NCI-H1694 treated with DMSO at 0.1 percent for 48 hours (cell line): ENCODE measurements around the gene RIN3.

ENCODE experiments used
- DNase-seq: peaks from one replicate; lab custom pipeline; 2025; lab: John Stamatoyannopoulos, UW

The RIN3 gene, protein sequence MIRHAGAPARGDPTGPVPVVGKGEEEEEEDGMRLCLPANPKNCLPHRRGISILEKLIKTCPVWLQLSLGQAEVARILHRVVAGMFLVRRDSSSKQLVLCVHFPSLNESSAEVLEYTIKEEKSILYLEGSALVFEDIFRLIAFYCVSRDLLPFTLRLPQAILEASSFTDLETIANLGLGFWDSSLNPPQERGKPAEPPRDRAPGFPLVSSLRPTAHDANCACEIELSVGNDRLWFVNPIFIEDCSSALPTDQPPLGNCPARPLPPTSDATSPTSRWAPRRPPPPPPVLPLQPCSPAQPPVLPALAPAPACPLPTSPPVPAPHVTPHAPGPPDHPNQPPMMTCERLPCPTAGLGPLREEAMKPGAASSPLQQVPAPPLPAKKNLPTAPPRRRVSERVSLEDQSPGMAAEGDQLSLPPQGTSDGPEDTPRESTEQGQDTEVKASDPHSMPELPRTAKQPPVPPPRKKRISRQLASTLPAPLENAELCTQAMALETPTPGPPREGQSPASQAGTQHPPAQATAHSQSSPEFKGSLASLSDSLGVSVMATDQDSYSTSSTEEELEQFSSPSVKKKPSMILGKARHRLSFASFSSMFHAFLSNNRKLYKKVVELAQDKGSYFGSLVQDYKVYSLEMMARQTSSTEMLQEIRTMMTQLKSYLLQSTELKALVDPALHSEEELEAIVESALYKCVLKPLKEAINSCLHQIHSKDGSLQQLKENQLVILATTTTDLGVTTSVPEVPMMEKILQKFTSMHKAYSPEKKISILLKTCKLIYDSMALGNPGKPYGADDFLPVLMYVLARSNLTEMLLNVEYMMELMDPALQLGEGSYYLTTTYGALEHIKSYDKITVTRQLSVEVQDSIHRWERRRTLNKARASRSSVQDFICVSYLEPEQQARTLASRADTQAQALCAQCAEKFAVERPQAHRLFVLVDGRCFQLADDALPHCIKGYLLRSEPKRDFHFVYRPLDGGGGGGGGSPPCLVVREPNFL

DNA sequence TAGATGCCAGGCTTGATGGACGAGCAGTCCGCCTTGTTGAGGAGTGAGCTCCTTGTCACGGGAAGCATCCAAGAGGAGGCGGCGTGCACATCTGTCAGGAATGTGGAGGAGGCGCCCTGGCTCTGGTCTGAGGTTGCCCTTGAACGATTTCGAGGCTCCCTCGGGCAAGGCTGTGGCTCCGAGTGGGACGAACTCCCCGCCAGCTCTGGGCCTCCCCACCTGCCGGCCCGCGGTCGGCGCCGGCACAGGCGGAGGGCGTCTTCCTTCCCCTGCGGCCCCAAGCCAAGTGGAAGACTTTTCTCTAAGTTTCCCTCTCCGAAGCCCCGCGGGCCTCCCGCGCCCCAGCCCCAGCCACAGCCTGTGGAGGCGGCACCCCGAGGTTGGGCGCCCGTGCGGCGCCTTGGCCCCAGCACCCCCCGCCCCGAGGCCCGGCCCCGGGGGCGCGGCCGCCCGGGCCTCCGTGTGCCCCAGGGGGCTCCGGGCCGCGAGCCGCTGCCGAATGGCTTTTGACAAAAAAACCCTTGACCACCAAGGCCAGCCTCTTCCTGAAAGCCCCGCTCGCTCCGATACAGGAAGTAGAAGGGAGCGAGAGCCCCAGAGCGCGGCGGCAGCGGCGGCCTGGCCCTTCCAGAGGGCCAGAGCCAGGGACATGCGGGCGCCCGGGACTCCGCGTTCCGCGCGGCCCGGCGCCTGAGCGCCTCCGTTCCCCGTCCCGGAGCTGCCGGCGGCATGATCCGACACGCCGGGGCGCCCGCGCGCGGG lies at the start of gene RIN3:
TSS of gene RIN3 (plus strand) at position 578 of the 762 bp plus-strand sequence. CDS start at position 730, 152 bp downstream.
- no peak for DNase-seq

DNA sequence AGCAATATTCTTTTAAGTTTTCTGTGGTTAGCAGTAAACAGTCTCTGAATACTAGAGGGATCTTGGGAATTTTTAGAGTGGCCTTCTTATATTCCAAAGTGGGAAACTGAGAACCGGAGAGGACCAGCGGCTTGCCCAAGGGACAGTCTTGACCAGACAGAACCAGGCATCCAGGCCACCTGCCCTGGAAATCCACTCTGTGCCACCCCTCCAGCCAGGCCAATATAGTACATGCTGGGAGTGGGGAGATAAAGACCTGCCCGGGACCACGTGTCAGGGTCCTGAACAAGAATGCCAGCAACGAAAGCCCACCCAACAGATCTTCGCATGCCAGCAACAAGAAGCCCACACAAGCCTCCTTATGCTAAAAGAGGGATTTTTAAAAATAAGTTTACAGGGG lies 49.4 kb upstream of the RIN3 start:
- no peak for DNase-seq

DNA sequence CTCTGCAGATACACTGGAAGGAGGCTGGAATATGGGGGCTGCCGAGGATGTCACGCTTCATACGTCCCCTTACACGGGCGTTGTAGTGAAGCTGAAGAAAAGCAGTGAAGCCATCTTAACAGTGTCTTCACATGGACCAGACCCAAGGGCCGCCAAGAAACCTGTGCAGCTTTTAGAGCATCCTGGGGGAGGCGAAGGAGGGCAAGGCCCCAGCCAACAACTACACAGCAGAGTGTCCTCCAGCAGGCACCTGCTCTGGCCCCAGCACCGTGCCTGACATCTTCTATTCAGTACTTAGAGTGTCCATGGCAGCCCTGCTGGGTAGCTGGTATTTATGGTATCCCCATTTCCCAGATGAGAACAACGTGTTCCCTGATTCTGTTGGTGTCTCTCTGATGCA lies 48.9 kb upstream of the RIN3 start:
- DNase-seq = no peak

DNA sequence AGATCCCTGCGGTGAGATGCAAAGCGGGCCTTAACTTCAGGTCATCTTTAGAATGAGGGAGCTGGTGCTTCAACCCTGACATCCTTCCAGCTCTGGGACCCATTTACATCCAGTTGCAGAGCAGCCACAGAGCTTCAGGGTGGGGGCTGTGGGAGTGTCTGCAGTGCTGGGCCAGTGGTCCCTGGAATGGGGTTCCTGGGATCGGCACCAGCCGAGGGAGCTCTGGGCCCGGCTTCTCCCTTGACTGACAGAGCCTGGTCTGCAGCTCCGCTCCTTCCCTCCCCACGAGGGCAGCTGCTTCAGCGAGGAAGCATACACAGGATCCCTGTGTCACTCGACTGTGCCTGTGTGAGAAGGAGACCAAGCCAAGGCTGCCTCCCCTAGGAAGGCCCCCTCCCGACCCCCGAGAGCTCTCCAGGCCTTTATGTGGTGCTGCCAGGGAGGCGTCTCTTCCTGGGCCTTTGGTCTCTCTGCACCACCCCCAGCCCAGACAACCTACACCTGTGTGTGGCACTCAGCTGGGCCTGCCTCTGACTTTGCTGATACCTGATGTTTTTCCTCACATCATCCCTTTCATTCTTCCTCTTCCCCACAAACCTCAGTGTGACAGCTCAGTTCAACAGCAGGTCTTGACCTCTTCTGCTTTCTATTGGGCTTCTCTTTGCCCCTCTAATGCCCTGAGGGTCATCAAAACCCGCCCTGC lies 48.1 kb upstream of the RIN3 start:
- no peak for DNase-seq

DNA sequence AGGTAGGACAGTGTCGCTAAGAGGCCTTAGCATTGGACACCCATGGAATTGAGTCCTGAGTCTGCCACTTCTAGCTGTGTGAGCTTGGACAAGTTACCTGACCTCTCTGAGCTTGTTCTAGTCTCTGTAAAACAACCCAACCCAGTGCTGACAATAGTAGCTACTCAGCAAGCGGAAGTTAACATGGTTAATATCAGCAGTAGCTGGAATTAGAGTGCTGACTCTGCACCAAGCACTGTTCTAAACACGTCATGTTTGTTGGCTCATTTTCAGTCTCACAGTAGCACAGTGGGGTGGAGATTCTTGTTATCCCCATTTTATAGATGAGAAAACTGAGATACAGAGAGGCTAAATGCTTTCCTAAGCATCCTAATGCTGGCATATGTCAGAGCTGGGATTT lies 47.5 kb upstream of the RIN3 start:
- no peak for DNase-seq

DNA sequence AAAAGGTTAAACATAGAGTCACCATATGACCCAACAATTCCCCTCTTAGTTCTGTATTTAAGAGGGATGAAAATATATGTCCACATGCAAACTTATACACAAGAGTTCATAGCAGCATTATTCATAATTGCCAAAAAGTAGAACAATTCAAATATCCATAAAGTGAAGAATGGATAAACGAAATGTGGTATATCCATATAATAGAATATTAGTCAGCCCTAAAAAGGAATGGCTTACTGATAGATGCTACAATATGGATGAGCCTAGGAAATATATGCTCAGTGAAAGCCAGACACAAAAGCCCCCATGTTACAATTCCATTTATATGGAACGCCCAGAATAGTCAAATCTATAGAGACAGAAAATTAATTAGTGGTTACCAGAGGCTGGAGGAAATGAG lies 44.1 kb upstream of the RIN3 start:
- DNase-seq = no peak

DNA sequence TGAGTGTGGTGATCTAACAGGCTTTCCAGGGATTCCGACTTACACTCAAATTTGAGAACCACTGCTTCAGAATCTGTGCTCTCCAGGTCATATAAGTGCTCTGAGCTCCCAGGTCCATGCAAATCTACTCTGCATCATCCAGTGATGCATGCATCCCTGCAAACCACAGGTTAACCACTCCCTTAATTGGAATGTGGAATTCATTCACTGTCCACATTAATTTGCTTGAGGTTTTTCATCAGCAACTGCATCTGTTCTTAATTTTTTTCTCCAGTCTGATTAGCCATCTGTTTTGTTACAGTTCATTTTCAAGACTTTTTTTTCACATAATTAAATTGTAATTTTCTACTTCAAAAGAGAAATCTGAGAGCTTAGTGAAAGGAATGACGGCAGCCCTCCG lies 43.4 kb upstream of the RIN3 start:
- DNase-seq = no peak

DNA sequence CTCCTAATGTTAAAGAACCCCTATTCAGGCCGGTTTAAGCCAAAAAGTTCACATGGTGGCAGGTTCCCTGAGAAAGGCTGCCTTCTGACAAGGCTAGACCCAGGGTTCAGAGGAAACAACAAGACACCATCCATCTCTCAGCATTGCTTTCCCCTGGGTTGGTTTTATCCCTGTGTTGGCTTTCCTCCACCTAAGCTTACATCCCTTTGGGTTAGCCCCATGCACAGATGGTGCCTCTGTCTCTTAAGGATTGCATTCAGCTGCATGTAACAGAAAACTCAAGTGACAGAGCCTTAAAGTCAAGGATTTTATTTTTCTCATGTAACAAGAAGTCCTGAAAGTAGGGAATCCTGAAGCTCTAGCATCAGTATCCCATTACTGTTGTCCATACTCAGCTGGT lies 42.8 kb upstream of the RIN3 start:
- no peak for DNase-seq

DNA sequence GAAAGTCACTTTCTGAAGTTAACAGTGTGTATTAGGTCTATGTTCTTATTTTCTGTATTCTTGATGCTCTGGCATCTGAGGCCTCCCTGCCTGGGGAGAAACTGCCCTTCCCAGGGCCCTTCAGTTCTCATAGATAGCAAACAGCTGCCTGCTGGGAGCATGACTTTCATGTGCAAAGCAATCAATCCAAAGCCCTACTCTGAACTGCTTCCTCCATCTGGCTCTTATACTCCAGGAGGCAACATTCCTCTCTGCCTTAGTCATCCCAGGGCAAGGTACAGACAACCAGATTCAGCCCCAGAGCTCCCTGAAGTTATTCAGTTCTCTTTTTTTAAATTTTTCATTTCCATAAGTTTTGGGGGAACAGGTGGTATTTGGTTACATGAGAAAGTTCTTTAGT lies 41.7 kb upstream of the RIN3 start:
- peak; percentile 15 for DNase-seq

DNA sequence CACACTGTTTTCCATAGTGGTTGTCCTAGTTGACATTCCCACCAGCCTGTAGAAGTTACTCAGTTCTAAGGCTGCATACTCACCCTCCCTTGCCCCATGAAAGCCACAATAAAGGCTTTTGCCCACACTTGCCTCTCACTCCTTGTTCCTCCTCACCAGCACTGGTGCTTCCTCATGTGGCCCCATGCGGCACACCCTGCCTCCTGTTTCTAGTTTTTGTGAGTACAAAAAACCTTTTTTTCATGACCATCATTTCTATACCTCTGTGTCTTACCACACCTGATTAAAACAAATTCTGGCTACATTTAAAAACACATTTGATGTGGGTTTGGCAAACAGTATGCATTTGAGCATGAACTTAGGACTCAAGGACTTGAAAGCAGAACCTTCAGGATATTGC lies 40.7 kb upstream of the RIN3 start:
- DNase-seq = no peak

DNA sequence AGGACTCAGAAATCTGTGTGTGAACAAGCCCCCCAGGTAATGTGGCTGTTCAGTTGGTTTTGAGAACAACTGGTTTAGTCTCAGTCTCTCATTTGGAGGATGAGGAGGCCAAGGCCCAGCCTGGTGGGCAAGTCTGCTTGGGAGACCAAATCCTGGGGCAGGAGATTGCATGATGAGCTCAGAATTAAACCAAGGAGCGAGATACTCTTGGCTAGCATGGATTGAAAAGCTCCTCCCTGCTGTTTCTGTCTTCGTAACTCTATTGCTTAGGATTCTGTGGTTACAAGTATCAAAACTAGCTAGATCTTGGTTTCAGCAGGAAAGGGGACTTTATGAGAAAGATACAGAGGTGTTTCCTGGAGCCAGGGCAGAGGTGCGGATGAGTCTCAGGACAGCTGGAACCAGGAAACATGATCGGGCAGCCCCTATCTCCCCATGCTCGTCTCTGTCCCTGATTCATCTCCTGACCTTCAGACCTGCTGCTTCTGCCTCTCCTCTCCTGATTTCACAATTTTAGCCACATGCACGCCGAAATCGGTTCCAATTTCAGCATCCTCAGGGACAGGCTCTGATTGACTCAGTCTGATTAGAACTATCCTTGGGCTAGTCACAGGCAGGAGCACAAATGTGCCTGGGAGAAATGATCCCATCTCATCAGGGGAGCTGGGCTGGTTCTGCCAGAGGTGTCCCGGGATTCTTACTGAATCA lies 40.2 kb upstream of the RIN3 start:
- DNase-seq = no peak

DNA sequence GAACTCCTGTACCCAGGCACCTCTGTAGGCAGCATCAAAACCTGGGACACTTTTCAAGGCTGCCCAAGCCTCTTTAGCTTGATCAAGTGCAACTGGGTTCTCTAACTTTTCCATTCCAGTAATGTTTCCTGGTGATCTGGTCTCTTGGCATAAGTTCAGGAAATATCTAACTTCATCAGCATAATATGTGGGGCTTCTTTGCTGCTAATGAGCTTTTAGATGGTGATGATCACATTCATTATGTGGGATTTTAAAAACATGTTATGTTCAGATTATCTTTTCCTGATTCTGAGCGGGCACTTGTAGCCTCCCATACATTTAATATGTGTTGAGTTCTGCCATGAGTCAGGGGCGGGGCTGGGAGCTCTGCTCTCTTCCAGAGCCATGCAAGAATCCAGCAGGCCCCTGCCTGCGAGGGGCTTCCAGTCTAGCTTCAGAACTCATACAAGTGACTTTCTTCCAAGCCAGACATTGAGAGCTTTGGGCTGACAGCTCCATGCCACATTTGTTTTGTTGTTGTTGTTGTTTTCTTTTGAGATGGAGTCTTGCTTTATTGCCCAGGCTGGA lies 39.5 kb upstream of the RIN3 start:
- no peak for DNase-seq

DNA sequence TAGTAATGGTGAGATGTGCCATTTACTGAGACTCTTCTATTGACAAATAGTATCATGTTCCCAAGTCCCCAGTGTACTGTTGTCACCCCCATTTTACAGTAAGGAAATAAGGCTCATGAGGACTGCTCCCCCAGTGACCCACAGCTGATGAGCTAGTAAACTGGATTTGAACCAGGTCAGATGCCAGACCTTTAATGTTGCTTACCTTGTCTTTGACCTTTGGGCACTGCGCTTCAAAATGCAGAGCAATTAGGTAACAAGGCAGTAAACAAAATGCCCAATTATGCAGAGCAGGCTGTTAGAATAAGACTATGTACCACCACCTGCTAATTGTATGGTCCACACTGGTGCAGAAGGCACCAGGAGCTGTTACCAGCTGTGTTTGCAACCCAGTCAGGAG lies 38.5 kb upstream of the RIN3 start:
- DNase-seq = no peak

DNA sequence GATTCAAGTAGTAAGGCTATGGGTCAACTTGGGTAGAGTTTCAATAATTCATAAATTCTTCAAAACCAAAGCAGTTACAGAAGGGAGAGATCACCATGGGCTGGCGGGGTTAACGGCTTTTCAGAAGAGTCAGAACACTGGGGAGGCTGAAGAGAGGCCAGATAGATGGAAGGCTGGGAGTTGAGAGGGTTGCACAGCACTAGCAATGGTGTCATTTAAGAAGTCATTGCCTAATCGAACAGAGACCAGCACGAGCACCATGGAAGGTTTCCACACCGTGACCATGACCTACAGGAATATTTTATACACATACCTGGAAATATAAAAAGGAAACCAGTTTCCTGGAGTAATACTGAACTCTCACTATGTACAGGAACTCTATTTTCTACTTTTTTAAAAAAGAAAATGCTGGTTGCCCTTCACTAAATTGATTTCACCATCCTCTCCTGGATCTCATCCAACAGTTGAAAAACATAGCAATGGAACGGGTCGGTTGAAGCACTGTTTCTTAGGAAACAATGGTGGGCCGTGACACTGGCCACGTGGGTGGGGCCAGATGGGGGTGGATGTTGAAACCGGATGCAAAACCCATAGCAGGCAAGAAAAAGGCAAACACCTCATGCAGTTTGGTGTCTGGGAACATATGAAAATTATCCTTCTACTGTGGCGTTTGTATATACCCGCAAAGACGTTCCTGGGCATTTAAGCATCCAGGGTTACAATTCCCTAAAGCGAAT lies 38.0 kb upstream of the RIN3 start:
- no peak for DNase-seq

DNA sequence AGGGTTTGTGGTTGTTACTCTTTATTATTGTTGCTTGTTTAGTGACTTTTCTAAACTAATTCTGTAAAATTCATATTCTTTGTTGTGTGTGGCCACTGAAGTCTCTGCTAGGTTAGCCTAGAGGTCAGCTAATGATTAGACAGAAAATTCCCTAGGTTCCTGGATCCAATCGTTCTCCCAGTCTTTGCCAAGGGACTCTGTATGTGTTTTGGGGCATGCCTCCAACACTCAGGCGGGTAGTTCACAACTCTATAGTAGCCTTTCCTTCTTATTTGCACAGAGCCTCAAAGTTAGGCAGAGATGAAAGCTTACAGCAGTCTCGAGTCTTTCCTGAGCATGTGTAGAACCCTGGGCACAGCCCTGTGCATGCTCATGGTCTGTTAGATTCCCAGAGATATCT lies 32.7 kb upstream of the RIN3 start:
- no peak for DNase-seq

DNA sequence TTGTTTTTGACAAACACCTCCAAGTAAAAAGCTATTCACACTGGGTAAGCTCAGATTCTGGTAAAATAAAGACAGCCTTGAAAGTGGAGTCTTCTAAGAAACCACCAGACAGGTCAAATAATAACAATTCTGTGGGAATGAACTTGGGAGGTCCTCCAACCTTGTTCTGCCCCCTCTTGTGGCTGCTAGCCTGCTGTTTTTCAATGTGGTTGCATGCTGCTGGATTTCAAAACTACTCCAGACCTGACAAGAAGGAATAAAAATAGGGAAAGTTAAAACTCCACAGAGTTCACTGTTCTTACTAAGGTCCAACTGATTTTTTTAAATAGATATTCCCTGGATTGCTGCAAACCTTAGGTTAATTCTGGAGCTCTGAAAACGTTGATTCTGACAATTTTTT lies 32.2 kb upstream of the RIN3 start:
- peak; percentile 8 for DNase-seq

DNA sequence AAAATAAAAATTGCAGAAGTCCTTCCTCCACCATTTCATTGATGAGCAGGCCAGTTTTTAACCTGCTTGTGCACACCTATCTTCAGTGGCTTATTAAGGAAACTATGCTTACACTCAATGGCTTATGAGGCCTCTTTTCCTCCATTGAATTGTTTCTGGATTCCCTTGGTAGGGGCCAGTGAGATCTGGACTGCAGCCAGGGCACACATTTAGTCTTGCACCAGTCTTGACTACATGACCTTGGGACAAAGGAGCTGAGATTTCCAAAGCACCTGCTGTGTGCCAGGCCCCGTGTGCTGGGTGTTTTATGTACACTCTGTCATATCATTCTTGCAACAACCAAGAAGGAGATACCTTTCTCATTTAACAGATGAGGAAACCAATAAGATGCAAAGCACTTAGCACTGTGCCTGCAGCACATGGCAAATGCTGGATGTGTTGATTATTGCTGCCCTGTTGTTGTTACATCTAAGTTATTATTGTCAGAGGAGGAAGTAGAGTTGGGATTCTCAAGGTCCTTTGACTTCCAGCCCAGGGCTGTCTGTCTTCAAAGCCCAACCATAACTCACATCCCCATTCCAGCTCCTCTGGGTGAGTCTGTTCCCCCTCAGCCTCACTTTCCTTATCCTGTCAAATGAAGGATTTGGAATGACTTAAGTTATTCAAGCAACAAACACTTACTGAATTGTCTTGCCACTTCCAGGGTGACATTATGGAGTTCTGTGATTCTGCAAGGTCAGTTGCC lies 31.6 kb upstream of the RIN3 start:
- no peak for DNase-seq

DNA sequence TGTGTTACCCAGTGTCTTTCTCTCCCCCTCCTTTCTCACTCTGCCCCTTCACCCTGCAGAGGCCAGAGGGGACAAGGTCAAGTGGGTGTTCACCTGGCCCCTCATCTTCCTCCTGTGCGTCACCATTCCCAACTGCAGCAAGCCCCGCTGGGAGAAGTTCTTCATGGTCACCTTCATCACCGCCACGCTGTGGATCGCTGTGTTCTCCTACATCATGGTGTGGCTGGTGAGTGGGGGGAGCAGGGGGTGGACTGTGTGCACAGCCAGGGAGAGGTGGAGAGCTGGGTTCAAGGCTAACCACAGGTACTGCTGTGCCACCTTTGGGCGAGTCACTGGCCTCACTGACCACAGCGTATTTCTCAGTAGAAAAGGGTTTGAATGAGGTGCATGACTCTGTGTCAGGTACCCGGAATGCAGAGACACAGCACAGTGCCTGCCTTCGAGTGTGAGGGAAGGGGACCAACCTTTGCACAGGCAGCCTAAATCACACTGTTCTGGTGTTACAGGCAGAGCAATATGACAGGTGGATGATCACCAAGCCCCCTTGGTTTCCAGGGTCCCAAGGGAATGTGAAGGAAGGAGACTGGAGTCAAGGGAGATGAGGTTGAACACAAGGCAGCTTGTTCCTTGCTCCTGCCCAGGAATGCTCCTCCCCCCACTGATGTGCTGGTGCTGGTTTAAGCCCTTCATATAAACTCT lies 30.8 kb upstream of the RIN3 start:
- DNase-seq = no peak
